PC-9 (cell line): ENCODE measurements around the gene UBTD1. TPM values are rescaled to one million over a fixed set of nuclear protein-coding genes. Genes with fewer than 3 reads are reported as not detected.

ENCODE experiments used
- BruUV-seq: library from RNA; stranded (reverse); fragments of 400-500 nt; replicated peaks from 2 replicates; lab custom pipeline; 2021; lab: Mats Ljungman, UMichigan
- CTCF ChIA-PET: fragments of 300-600 bp; sonication (Branson Sonifier 250); formaldehyde crosslinking; loops from one replicate; lab custom pipeline; 2022; ENCODE audit warnings: antibody characterized with exemption; lab: Charles Lee
- POLR2A ChIA-PET: fragments of 300-600 bp; sonication (Branson Sonifier 250); formaldehyde crosslinking; loops from one replicate; lab custom pipeline; 2022; ENCODE audit warnings: antibody characterized with exemption; ENCODE audit not compliant: unreplicated experiment; lab: Charles Lee
- DNase-seq, 2 experiments: peaks; one replicate each; pipeline versions ENCODE4 v3.0.0 to v3.0.0-alpha.2; 2015 to 2022; ENCODE audit warnings: mixed read lengths in 1 of 2
- H2AFZ ChIP-seq: fragments of 200-600 bp; sonication (generic); 2 replicates; pipeline ENCODE4 v1.8.1; 2017; ENCODE audit warnings: antibody characterized with exemption
- H3F3A ChIP-seq: fragments of 200-600 bp; sonication (generic); 2 replicates; pipeline ENCODE4 v1.8.1; 2017; ENCODE audit warnings: antibody characterized with exemption, mild to moderate bottlenecking, low read depth; ENCODE audit not compliant: insufficient read depth
- H3K27ac ChIP-seq: fragments of 200-600 bp; sonication (generic); 2 replicates; pipeline ENCODE4 v1.6.1; 2016; ENCODE audit warnings: mixed run types
- H3K27me3 ChIP-seq: fragments of 200-600 bp; sonication (generic); 2 replicates; pipeline ENCODE4 v1.6.1; 2016; ENCODE audit warnings: low read depth, mixed run types; ENCODE audit not compliant: insufficient read depth
- H3K36me3 ChIP-seq: fragments of 200-600 bp; sonication (generic); 2 replicates; pipeline ENCODE4 v1.6.1; 2016; ENCODE audit warnings: low read depth, mixed run types
- H3K4me1 ChIP-seq: fragments of 200-600 bp; sonication (generic); replicated peaks from 2 replicates; pipeline ENCODE4 v1.6.1; 2016; ENCODE audit warnings: mixed run types; ENCODE audit not compliant: insufficient read depth
- H3K4me2 ChIP-seq: fragments of 200-600 bp; sonication (generic); 2 replicates; pipeline ENCODE4 v1.6.1; 2017; ENCODE audit warnings: mixed run types
- H3K4me3 ChIP-seq: fragments of 200-600 bp; sonication (generic); 2 replicates; pipeline ENCODE4 v1.6.1; 2016; ENCODE audit warnings: mixed run types
- H3K79me2 ChIP-seq: fragments of 200-600 bp; sonication (generic); 2 replicates; pipeline ENCODE4 v1.6.1; 2017; ENCODE audit warnings: low read depth, mixed run types
- H3K9me2 ChIP-seq: fragments of 200-600 bp; sonication (generic); 2 replicates; pipeline ENCODE4 v1.8.1; 2017; ENCODE audit warnings: mild to moderate bottlenecking; ENCODE audit not compliant: insufficient read depth
- H3K9me3 ChIP-seq: fragments of 200-600 bp; sonication (generic); 2 replicates; pipeline ENCODE4 v1.8.1; 2016; ENCODE audit warnings: low read depth; ENCODE audit not compliant: insufficient read depth
- H4K20me1 ChIP-seq: fragments of 200-600 bp; sonication (generic); 2 replicates; pipeline ENCODE4 v1.8.1; 2017; ENCODE audit not compliant: insufficient read depth
- EZH2 ChIP-seq: fragments of 200-600 bp; sonication (generic); IDR thresholded peaks from 2 replicates; pipeline ENCODE4 v1.8.0; 2017; ENCODE audit warnings: antibody characterized with exemption, low read depth
- intact Hi-C: fragments of 100-400 bp; cut with micrococcal nuclease; formaldehyde crosslinking; loops from one replicate; pipeline ENCODE4 v1.10.0; 2022; ENCODE audit not compliant: unreplicated experiment
- total RNA-seq: library from RNA; stranded (reverse); gene quantifications from 2 replicates; pipeline ENCODE4 v1.2.3, GENCODE V29; 2021
- TF ChIP-seq, protein P1 (sequence below): fragments of 200-600 bp; sonication (generic); conservative IDR thresholded peaks from 2 replicates; pipeline ENCODE4 v1.6.1; 2017; ENCODE audit warnings: mixed run types, antibody characterized with exemption, mild to moderate bottlenecking, moderate library complexity

Gene UBTD1
- total RNA-seq, 1 experiment from 2014 or later: 17.1 TPM

DNA sequence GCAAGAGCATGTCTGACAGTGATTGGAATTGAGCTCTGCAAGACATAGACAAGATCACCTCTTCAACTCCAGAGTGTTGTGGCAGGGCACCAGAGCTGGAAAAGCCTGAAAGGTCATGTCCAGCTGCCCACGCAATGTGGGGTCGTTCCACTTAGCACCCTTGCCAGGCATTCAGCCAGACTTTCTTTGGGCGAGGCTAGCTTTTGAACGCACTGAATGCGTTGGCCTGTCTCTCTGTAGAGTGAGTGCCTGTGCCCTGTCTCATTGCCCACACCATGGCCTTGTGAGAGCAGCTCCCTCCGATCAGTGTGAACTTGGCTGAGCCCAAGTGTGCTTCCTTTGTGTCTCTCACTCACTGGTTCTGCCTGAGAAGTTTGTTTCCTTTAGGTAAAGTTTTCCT lies 23.3 kb downstream of the UBTD1 start:
- Histone ChIP-seq H3K79me2 (0 out of 2 replicates have a peak, but pooled peaks cover 4% of the 10 kb centered on the region), H3K9me2 (no peaks in the 10 kb centered on the region), H3F3A (peaks cover 8% of the 10 kb centered on the region), H2AFZ (no peak overlapping the region), H3K9me3 (no peaks in the 10 kb centered on the region), H3K4me1 (peaks cover 34% of the 10 kb centered on the region), H3K4me3 (no peak overlapping the region), H3K36me3 (no peaks in the 10 kb centered on the region), H4K20me1 (no peaks in the 10 kb centered on the region), H3K27me3 (no peaks in the 10 kb centered on the region), H3K4me2 (no peak overlapping the region), H3K27ac (no peak overlapping the region)
- intact Hi-C loops: no loop called here
- ChIA-PET POLR2A (interaction anchor here (0.6 kb wide), 3 partner anchors 20 to 103 kb away, joined by 3 to 5 read pairs (median 5); no protein-coding TSS in a partner anchor), CTCF (no interaction called here)
- no peak for TF ChIP-seq EZH2
- TF ChIP-seq, protein P1, sequence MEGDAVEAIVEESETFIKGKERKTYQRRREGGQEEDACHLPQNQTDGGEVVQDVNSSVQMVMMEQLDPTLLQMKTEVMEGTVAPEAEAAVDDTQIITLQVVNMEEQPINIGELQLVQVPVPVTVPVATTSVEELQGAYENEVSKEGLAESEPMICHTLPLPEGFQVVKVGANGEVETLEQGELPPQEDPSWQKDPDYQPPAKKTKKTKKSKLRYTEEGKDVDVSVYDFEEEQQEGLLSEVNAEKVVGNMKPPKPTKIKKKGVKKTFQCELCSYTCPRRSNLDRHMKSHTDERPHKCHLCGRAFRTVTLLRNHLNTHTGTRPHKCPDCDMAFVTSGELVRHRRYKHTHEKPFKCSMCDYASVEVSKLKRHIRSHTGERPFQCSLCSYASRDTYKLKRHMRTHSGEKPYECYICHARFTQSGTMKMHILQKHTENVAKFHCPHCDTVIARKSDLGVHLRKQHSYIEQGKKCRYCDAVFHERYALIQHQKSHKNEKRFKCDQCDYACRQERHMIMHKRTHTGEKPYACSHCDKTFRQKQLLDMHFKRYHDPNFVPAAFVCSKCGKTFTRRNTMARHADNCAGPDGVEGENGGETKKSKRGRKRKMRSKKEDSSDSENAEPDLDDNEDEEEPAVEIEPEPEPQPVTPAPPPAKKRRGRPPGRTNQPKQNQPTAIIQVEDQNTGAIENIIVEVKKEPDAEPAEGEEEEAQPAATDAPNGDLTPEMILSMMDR: no peak
- no TSS peak for BruUV-seq
- DNase-seq: no peak

- 0 out of 2 replicates have a peak, but pooled peaks cover 4% of the 10 kb centered on the region for H3K79me2 ChIP-seq
These were observed 24.2 kb downstream of the UBTD1 start for GRCh38 chr10:97522937-97523336.

DNA sequence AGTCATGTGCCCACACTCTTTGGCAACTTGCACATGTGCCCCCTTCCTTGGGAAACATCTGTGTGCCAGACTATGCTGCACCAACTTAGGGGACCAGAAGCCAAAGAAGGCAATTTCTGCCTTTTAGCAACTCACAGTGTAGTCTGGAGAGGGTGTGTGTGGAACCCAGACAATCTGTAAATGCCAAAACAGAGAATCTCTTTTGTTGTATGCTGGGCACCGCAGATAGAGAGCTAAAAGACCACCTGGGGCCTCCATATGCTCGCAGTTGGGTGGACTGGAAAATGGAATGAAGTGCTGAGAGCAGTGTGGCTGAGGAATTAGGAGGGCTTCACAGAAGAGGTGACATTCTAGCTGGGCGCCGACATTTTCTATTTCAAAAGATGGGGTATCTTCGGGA lies 26.4 kb downstream of the UBTD1 start:
- CTCF ChIA-PET: no interaction called here
- DNase-seq: no peak

More at GRCh38 chr10:97522937-97523336, 24.2 kb downstream of the UBTD1 start:
- ChIA-PET POLR2A (no interaction called here), CTCF (no interaction called here)
- Histone ChIP-seq H4K20me1 (no peaks in the 10 kb centered on the region), H3K4me1 (peaks cover 30% of the 10 kb centered on the region), H3K4me2 (no peak overlapping the region), H3K4me3 (no peak overlapping the region), H3F3A (peaks cover 4% of the 10 kb centered on the region), H3K9me3 (no peaks in the 10 kb centered on the region), H3K27me3 (no peaks in the 10 kb centered on the region), H3K36me3 (no peaks in the 10 kb centered on the region), H2AFZ (no peak overlapping the region), H3K27ac (no peak overlapping the region), H3K9me2 (no peaks in the 10 kb centered on the region)
- BruUV-seq: no TSS peak
- TF ChIP-seq EZH2: no peak
- TF ChIP-seq, protein P1: no peak
- DNase-seq: no peak
- intact Hi-C loops: no loop called here

More for the DNA sequence above, 26.4 kb downstream of the UBTD1 start:
- BruUV-seq: no TSS peak
- Histone ChIP-seq H3K4me3 (no peak overlapping the region), H3K4me2 (no peak overlapping the region), H3K36me3 (no peaks in the 10 kb centered on the region), H2AFZ (no peak overlapping the region), H3K9me2 (no peaks in the 10 kb centered on the region), H3K79me2 (0 out of 2 replicates have a peak, but pooled peaks cover 3% of the 10 kb centered on the region), H3K4me1 (peaks cover 14% of the 10 kb centered on the region), H3K9me3 (no peaks in the 10 kb centered on the region), H3F3A (no peaks in the 10 kb centered on the region), H3K27me3 (no peaks in the 10 kb centered on the region), H4K20me1 (no peaks in the 10 kb centered on the region), H3K27ac (no peak overlapping the region)
- TF ChIP-seq, protein P1: no peak
- no peak for TF ChIP-seq EZH2
- intact Hi-C loops: no loop called here
- POLR2A ChIA-PET: no interaction called here
